ENCODE data around the gene CDC42BPA.

The CDC42BPA gene

DNA sequence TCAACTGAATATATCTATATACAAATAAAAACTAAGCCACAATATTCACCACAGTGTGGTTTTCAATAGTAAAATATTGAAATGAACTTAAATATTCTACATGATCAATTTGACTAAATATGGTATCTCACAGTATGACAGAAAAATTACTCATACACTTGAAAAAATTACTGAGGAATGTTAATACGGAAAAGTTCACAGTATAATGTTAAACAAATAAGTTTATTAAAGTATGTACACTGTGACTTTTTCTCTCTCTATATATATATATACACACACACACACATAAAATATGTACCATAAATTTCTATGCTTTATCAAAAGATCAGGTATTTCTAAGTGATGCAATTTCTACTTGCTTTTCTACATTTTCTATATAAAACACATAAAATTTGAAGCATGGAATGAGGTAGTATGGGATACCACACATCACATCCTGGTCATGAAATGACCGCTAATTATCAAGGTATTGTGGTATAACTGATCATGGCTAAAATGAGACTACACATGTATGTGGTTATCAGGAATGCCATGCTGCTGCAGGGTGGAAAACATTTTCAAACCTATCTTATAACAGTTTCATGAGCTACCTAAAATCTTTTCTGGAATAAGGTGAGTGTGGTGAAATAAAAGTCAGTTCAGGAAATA lies 102.3 kb downstream of the CDC42BPA start:
- no peak for DNase-seq

DNA sequence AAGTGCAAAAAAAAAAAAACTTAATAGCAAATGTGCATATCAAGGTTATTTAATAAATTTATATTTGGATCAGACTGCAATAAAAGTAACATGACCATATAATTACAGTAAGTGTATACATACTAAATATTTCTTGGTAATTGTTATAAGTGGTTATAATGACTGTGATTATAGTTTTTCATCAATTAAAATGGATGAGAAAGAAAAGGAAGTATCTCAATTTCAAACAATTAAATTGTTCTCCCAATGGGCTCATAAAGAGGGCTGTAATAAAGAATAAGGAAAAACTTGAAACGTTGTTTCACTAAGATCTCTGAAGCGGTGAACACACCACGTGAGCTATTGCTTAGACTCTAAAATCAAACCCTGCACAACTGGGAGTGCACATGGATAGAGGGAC lies 104.1 kb downstream of the CDC42BPA start:
- no peak for DNase-seq

DNA sequence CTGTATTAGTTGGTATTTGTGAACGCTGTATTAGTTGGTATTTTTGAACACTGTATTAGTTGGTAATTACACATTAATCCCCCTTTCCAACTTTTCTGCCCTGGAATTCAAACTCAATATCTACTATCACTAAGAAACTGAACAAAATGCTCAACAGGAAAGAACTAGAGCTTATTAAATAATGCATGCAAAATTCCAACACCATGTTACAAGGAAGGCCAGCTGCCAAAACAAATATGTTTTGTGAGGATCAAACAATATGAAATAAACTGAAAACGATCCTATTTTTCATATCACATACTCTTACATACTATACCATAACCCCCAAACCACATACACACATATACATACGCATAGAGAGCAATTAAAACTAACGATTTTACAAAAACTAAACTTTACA lies 104.9 kb downstream of the CDC42BPA start:
- no peak for DNase-seq

DNA sequence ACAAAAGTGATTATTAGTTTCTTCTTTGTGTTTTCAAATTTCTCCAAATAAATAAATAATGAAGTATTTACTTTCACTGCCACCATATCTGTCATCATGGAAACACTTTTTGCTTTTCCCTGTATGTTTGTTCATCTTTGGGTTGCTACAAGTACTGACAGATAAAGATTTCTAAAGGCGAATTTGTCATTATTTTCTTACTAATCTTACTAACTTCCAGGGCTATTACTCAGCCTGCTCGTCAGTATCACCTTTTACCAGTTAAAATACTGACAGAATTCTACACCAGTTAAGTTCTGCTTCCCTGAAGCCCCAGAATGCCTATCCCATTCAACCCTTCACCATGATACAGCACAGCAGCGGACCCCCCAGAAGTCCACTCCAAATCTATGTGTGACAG lies 106.1 kb downstream of the CDC42BPA start:
- no peak for DNase-seq

DNA sequence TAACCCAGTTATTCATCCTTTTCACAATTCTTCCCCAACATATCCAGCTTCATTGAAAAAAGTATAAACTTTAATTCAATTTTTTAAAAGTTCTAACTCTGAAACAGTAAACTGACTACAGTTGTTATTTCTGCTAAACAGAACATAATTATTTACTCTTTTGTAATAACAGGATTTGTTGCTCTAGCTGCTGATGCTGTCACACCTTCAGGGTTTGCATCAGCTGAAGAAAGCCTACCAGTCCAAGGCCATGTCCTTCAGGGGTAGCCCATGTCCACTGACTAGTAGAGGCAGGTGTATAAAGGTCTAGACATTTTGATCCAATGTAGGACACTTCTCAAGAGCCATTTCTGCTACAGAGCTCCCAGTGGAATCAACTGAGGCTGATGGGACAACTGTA lies 107.7 kb downstream of the CDC42BPA start:
- no peak for DNase-seq

DNA sequence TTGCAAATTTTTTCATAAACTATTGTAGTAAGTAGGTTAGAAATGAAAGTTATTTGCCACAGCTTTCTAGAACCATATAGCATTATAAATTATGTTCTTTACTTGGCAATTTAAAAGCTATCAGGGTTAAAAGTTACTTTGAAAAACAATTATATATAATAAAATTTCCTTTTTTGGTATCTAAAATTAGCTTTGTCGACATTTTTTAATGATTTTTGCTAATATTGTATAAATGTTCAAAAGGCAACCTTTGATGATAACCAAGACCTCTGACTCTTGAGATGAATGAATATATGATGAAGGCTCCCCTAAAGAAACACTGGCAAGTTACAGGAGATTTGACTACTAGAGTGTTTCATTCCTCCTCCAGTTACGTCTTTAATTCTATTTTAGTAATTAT lies 121.2 kb downstream of the CDC42BPA start:
- no peak for DNase-seq

DNA sequence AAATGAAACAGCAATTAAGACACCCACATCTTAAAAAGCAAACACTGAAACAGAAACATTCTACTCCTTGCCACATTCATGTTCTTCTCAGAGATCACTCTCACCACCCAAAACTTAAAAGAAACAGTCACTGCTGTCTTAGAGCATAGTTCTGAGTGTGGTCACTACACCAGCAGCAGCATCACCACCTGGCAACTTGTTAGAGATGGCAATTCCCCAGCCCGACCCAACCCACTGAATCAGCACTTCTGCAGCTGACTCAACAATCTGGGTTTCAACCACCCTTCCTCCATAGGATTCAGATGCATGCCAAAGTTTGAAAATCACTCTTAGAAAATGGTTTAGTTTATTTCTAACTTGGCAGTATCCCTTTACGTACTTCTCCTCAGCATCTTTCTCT lies 126.1 kb downstream of the CDC42BPA start:
- peak in 10 of 58 donors; percentile 1 to 22 (median 5) for DNase-seq

DNA sequence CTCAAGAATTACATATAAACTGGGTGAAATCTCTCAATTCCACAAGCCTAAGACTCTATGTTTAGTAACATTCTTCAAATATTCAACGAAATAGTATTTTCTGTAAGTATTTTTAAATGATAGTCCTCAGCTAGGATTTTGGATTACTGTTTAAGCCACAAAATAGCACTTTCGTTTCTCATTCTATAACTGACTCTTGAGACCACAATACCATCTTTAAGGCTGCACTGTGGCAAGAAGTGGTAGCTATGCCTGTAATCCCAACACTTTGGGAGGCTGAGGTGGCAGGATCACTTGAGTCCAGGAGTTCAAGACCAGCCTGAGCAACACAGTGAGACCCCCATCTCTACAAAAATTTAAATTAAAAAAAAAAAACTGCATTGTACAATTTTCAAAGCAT lies 126.7 kb downstream of the CDC42BPA start:
- no peak for DNase-seq

DNA sequence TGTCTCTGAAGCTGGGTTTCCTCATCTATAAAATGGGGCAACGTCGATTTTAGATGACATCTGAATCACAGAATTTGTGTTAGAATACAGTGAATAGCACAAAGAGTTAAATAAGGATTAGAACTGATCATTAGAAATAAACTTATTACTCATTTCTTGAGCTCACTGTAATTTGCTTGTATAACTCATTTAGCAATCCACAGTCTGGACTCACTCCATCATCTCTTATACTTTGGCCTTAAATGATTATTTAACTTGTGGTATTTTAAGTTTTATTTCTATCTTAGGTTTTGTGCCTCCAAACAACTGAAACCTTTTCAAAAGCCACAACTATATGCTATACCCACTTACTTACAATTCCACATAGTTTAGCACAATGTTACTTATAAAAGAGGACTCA lies 128.0 kb downstream of the CDC42BPA start:
- no peak for DNase-seq

DNA sequence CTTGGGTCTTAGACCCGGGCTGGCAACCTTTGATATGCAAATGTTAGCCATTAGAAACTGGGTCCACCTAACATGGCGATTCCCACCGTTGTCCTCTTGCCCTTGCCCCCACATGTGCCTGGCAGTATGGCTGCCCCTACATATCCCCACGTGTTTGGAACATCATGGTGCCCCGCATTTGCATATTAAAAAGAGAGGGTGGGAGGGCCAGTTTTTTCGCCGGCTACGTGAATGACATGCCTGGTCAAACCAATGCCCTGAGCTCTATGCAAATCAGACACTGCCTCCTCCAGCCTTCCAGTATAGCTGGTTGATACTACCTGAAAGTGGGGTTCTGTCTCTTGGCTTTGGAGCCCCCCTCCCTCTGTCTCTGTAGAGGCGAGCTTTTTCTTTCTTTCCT lies 133.0 kb downstream of the CDC42BPA start:
- no peak for DNase-seq

DNA sequence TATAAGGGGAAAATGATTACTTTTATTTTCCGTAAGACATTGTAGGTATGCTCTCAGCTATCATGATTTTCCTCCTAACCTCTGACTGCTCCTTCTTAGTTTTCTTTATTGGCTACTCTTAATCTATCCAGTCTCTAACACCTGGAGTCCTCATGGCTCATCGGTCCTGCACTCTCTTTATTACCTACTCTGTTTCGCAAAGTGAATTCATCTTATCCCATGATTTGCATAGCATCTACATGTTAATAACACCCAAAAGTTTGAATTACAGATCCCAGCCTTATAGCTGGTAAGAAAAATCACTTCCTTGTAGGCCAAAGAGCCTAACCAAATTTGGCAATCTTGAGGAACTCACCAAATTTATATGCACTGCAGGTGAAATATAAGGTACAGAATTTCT lies 136.3 kb downstream of the CDC42BPA start:
- DNase-seq, result no peak

DNA sequence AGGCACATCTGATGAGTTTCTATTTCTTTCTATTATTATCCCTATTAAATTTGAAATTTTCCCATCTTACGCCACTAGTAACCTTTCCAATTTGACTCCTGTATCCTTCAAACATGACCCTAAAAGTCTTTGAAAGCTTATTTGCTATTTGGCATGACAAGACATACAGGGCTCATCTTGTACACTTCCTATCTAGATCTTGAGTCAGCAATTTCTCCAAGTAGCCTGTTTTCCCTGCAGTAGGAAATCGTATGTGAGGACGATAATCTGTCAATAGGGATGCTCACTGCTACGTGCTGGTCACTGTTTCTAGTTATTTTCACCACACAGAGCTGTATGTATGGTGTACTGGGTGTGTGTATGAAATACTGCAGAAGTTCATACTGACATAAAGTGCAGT lies 142.7 kb downstream of the CDC42BPA start:
- no peak for DNase-seq

DNA sequence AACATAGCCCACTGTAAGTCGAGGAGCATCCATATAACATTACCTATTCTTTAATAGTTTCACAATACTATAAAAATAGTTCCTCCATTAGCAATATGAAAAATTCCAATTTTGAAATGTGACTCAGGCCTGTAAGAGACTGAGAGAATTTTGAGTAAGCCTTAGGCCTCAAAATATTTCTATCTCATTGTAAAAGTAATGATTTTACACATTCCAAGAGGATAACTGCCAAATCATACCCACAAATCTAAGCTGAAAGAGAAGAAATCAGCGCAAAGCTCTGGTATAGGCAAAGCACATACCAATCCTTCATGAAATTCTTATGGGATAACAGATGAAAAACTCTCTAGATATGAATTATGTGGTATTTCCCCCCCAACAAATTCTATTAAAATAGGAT lies 144.1 kb downstream of the CDC42BPA start:
- DNase-seq, result no peak

DNA sequence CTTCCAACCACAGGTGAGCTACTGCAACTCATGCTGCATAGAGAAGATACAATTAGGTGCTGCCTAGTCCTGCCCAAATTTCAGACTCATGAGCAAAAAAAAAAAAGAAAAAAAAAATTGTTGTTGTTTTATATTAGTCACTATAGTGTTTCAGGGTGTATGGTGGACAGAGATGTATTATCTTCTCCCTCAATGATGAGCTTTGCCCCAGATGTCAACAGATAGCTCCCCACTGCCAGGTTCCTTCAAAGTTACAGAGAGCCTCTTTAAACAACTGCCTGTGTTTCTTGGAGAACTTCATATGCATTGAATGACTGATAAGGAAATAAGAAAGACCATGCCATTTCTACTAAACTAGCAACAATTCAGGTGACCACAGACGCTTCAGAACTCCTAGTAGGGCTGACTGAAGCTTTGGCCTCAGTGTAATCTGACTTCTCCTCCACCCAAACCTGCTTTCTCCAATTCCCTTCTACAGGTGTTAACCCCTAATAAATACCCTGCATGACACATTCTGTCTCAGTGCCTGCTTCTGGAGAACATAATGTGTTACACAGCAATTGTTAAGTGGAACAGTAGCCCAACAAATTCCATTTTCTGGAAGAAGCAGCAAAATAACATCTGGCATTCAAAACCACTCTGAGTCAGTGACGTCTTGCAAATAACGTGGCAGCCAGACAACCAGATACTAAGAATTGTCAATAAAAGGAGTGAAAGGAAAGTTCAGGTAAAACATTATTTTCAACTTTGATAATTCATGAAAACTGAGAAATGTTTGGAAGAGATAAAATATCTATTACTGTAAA lies 147.7 kb downstream of the CDC42BPA start:
- DNase-seq, result no peak

DNA sequence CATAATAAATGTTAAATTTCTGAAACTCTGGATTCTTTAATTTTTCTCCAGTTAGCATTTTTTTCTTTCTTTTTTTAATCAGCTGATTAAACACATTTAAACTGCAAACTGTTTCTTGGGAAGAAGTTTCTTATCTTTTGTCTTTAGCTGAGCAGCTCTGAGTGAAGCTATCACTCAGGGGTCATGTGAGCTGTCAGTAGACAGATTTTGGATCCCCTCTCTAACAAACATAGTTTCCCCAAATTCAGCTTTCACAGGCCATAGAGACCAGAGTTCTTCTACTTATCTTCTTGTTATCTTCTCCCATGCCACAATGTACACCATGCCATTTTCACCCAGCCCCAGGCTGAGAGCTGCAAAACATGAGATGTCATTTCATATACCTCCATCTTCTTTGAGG lies 148.9 kb downstream of the CDC42BPA start:
- DNase-seq, result no peak

DNA sequence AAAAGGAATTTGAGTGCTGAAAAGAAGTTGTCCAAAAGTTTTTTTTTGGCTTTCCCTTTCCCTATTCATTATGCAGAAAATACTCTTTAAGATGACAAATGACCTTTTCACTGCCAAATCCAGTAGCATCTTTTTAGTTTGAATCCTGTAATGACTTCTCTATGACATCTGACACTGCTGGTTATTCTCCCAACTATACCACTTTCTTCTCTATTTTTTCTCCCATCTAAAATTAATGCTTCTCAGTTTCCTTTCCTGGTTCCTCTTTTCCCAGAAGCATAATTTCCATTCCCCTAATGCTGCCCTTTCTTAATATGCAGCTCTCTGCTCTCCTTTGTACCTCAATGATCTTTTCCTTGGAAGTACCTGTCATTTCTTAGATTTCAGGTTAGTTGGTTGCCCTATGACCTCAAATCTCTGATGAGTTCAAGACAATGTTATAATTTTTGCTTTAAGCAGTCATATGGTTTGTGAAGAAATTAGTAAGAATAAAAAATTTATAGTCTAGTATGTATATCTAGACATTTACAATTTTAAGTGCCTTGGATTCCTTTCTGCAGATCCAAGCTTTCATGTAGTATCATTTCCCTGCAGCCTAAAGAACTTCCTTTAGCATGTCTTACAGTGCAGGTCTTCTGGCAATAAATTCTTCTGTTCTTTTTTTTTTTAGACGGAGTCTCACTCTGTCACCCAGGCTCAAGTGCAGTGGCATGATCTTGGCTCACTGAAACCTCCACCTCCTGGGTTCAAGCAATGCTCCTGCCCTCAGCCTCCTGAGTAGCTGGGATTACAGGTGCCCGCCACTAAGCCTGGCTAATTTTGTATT lies 150.8 kb downstream of the CDC42BPA start:
- DNase-seq, result no peak

DNA sequence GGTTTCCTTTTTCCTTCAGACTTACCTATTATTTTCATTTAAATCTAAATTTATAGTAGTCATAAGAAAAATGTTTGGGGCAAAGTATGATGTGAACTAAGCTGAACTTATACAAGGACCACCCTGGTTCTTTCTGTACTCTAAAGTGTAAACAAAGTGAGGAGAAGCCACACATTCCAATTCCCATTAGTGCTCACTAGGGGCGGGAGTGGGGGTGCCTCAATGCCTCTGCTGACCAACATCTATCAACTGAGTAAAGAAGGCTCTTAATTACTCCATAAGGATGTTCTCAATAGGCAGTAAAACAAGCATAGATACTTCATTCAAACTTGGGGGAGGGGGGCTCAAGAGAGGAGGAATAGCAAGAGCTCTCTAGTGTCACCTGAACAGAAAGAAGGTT lies 151.7 kb downstream of the CDC42BPA start:
- no peak for DNase-seq

DNA sequence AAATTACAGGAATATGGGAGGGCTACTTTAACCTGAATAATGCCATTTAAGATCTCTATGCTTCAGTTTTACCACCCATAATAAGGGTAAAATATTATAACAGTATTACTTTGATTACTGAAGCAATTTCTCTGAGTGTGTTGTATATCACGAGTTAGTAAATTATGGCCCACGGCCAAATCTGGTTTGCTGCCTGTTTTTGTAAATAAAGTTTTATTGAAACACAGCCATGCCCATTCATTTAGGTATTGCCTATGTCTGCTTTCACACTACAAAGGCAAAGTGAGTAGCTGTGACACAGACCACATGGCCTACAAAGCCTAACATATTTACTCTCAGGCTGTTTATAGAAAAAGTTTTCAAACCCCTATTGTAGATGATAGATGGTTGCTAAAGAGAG lies 156.8 kb downstream of the CDC42BPA start:
- DNase-seq, result no peak

DNA sequence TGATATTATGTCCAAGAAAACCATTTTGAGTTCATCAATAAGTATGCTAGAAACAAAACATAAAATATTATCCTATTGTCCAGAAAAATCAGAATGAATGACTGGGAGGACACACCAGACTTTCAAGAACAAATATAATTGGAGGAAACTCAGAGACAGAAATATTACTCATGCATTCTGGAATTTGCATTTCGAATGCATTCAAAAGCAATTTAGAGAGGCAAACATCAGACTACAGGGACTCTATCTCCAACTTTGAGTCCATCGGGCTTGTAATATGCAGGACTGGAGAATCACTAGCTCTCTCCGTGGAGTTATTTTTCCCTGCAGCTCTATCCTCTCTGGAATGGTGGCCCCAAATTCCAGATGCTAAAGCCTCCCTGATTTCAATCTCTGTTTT lies 161.8 kb downstream of the CDC42BPA start:
- DNase-seq, result no peak

DNA sequence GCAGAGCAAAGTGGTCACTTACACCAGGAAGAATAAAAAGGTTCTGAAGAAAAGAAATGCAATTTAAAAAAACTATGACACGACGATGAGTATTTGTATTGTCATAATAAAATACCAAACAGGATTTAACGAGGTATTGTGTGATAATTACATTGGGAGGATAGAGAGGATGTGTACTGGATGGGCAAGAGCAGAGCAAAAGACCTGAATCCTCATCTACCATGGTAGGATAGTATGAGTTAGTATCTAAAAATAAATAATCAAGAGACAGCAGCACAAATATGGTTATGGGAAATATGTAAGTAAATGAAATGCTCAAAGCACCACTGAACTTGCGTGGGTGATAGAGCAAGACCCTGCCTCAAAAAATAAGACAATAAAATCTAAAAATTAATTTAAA lies 162.6 kb downstream of the CDC42BPA start:
- no peak for DNase-seq

DNA sequence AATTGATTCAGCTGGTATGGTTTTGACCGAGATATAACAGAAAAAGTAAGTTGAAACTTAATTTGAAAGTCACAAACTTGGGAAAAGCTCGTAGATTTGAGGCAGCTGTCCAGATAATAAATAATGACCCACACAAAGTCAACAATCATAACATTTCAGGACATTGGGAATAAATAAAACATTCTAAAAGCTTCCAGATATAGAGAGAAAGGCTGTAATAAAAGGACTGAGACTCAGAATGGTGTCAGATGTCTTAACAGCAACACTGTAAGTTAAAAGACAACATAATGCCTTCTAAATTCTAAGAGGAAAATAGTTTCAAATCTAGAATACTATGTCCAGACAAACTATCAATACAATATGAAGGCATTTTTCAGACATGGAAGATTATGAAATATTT lies 163.3 kb downstream of the CDC42BPA start:
- DNase-seq, result no peak

DNA sequence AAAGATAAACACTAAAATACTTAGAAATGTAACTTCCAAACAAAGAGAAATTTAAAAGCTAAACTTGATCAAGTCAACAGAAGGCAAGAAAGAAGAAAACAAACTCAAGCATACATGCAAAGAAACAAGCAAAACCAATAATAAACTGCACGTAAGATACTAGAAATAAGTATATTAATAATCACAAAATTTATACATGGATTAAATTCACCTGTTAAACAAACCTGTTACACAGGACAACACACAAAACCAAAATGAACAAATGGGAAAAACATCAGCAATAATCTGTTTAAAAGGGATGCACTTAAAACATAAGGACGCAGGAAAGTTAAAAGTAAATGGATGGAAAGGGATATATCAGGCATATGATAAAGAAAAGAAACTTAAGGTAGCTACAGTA lies 165.8 kb downstream of the CDC42BPA start:
- DNase-seq, result no peak
